AG09309 (cell line): ENCODE results near the gene KRTAP10-4.

Source experiments
- DNase-seq: peaks from one replicate; pipeline ENCODE4 v3.0.0-alpha.2; 2010; ENCODE audit warnings: low read depth
- H3K4me3 ChIP-seq: 2 replicates; pipeline ENCODE4 v1.5.1; 2011; ENCODE audit warnings: mild to moderate bottlenecking, low read depth, low read length, moderate library complexity; ENCODE audit not compliant: control insufficient read depth
- CTCF ChIP-seq: IDR thresholded peaks from 2 replicates; pipeline ENCODE4 v1.5.1; 2011; ENCODE audit warnings: mild to moderate bottlenecking, low read depth, low read length, inconsistent platforms; ENCODE audit not compliant: insufficient read depth, control insufficient read depth; ENCODE audit errors: missing control alignments

Gene KRTAP10-4

GRCh38 chr21:44527983-44528633, 45.4 kb upstream of the KRTAP10-4 start:
- no peak for TF ChIP-seq CTCF
- no peak overlapping the region for H3K4me3 ChIP-seq
- no peak for DNase-seq

GRCh38 chr21:44528634-44528995, 44.9 kb upstream of the KRTAP10-4 start:
- no peak for DNase-seq
- H3K4me3 ChIP-seq, result no peak overlapping the region
- no peak for TF ChIP-seq CTCF

- no peak overlapping the region for H3K4me3 ChIP-seq
- no peak for TF ChIP-seq CTCF
- DNase-seq, result no peak
Measured at GRCh38 chr21:44529011-44529421, 44.5 kb upstream of the KRTAP10-4 start.

GRCh38 chr21:44529503-44530125, 43.9 kb upstream of the KRTAP10-4 start:
- no peak overlapping the region for H3K4me3 ChIP-seq

GRCh38 chr21:44530221-44530902, 43.2 kb upstream of the KRTAP10-4 start:
- H3K4me3 ChIP-seq, result no peak overlapping the region
- DNase-seq, result no peak
- no peak for TF ChIP-seq CTCF

More at GRCh38 chr21:44529503-44530125, 43.9 kb upstream of the KRTAP10-4 start:
- no peak for TF ChIP-seq CTCF
- no peak for DNase-seq

- TF ChIP-seq CTCF, result no peak
- no peak for DNase-seq
Measured at GRCh38 chr21:44530903-44531605, 42.5 kb upstream of the KRTAP10-4 start.

More at GRCh38 chr21:44530903-44531605, 42.5 kb upstream of the KRTAP10-4 start:
- H3K4me3 ChIP-seq, result no peak overlapping the region
